ENCODE measurements around the gene RASL10B.
A peak's percentile ranks its signal among the peaks of the same experiment; 100 is the strongest.
"Not testable (repeated sequence)": the region's sequence is repeated elsewhere in the genome, so short reads cannot be mapped to it uniquely, and the experiment has no call there.

The RASL10B gene

GRCh38 chr17:35743626-35744328 is 12.3 kb downstream of the RASL10B start:
- DNase-seq = peak; percentile 23

GRCh38 chr17:35744830-35745229 is 13.4 kb downstream of the RASL10B start:
- DNase-seq = no peak

- DNase-seq = no peak
Observed at GRCh38 chr17:35745246-35745645, 13.8 kb downstream of the RASL10B start.

- DNase-seq = no peak
Observed at GRCh38 chr17:35745749-35746320, 14.4 kb downstream of the RASL10B start.

- DNase-seq = peak; percentile 88
Observed at GRCh38 chr17:35747540-35748017, 16.1 kb downstream of the RASL10B start.

GRCh38 chr17:35748341-35748841 is 17.0 kb downstream of the RASL10B start:
- peak; percentile 58 for DNase-seq

GRCh38 chr17:35748979-35749378 is 17.5 kb downstream of the RASL10B start:
- DNase-seq = no peak

GRCh38 chr17:35749560-35750412 is 18.3 kb downstream of the RASL10B start:
- DNase-seq = peak; percentile 69

GRCh38 chr17:35750526-35751395 is 19.3 kb downstream of the RASL10B start:
- DNase-seq = no peak

- not testable (repeated sequence) for DNase-seq
Observed at GRCh38 chr17:35751541-35751940, 20.1 kb downstream of the RASL10B start.

- peak; percentile 36 for DNase-seq
Observed at GRCh38 chr17:35752471-35752870, 21.0 kb downstream of the RASL10B start.

GRCh38 chr17:35752945-35753764 is 21.7 kb downstream of the RASL10B start, which contains the start of gene GAS2L2:
Gene GAS2L2, minus strand, starts transcription at chr17:35753239. Its CDS starts 389 bp downstream, at chr17:35752850.
- DNase-seq = no peak

GRCh38 chr17:35757243-35757642 is 25.8 kb downstream of the RASL10B start:
- DNase-seq = no peak

GRCh38 chr17:35760587-35760986 is 29.1 kb downstream of the RASL10B start, which contains the start of gene C17orf50:
Gene C17orf50, plus strand, starts transcription at chr17:35760887. Its CDS starts 55 bp downstream, at chr17:35760942.
- no peak for DNase-seq

- DNase-seq = no peak
Observed at GRCh38 chr17:35761601-35762000, 30.2 kb downstream of the RASL10B start.

GRCh38 chr17:35763767-35764122 is 32.3 kb downstream of the RASL10B start:
- no peak for DNase-seq

GRCh38 chr17:35764123-35764991 is 32.9 kb downstream of the RASL10B start:
- peak; percentile 95 for DNase-seq

- DNase-seq = no peak
Observed at GRCh38 chr17:35765086-35765710, 33.8 kb downstream of the RASL10B start.

- no peak for DNase-seq
Observed at GRCh38 chr17:35765756-35766488, 34.5 kb downstream of the RASL10B start.
